Measurements from ENCODE around the gene PTPRE.

GRCh38 chr10:128035557-128035973 is 128.7 kb downstream of the PTPRE start:
- TF ChIP-seq POLR2A (IDR thresholded peaks at IDR 0.05) = no peak
- peak; percentile 69 to 73 for TF ChIP-seq CTCF (IDR thresholded peaks at IDR 0.05)
